ENCODE data around the gene MIB1.

DNA sequence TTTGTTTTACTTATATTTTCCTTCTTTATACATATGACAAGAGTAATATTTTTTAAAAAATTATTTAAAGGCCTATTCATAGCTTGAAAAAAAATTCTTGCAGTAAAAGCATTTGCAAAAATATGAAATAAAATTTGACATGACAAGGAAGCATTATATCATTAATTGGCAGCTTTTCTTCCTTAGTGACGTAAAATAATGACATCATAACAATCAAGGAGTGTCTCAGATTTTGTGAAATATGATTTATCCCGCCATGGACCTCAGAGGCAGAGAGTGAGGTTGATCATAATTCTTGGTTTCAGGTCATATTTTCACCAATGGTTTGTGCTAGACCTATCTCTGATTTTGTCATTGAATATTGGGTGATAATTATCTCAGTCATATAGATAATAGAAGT, 176.0 kb downstream of the MIB1 start:
- TF ChIP-seq, protein P1, sequence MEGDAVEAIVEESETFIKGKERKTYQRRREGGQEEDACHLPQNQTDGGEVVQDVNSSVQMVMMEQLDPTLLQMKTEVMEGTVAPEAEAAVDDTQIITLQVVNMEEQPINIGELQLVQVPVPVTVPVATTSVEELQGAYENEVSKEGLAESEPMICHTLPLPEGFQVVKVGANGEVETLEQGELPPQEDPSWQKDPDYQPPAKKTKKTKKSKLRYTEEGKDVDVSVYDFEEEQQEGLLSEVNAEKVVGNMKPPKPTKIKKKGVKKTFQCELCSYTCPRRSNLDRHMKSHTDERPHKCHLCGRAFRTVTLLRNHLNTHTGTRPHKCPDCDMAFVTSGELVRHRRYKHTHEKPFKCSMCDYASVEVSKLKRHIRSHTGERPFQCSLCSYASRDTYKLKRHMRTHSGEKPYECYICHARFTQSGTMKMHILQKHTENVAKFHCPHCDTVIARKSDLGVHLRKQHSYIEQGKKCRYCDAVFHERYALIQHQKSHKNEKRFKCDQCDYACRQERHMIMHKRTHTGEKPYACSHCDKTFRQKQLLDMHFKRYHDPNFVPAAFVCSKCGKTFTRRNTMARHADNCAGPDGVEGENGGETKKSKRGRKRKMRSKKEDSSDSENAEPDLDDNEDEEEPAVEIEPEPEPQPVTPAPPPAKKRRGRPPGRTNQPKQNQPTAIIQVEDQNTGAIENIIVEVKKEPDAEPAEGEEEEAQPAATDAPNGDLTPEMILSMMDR (IDR thresholded peaks at IDR 0.05; ENCODE audit: low read depth, low read length, poor library complexity, severe bottlenecking) = no peak
- no peak for TF ChIP-seq EZH2phosphoT487 (IDR thresholded peaks at IDR 0.05; ENCODE audit: borderline replicate concordance, low read length)
